ENCODE results near the gene MKX. TPM values are rescaled to one million over a fixed set of nuclear protein-coding genes. Genes with fewer than 3 reads are reported as not detected.

MKX gene
- total RNA-seq, 1 donor from 2014 or later, result 0.80 TPM

GRCh38 chr10:27624941-27625340 is 120.7 kb downstream of the MKX start:
- Mint-ChIP-seq H3K27ac (ENCODE audit: unreplicated experiment) (no peak overlapping the region), H3K4me1 (ENCODE audit: unreplicated experiment) (no peaks in the 10 kb centered on the region), H3K27me3 (ENCODE audit: unreplicated experiment) (no peaks in the 10 kb centered on the region), H3K36me3 (ENCODE audit: low read depth, unreplicated experiment) (no peaks in the 10 kb centered on the region), H3K4me3 (ENCODE audit: unreplicated experiment) (no peak overlapping the region), H3K9me3 (ENCODE audit: unreplicated experiment) (no peaks in the 10 kb centered on the region)
- DNase-seq (ENCODE audit: low spot score), result no peak
- TF ChIP-seq, protein P1, sequence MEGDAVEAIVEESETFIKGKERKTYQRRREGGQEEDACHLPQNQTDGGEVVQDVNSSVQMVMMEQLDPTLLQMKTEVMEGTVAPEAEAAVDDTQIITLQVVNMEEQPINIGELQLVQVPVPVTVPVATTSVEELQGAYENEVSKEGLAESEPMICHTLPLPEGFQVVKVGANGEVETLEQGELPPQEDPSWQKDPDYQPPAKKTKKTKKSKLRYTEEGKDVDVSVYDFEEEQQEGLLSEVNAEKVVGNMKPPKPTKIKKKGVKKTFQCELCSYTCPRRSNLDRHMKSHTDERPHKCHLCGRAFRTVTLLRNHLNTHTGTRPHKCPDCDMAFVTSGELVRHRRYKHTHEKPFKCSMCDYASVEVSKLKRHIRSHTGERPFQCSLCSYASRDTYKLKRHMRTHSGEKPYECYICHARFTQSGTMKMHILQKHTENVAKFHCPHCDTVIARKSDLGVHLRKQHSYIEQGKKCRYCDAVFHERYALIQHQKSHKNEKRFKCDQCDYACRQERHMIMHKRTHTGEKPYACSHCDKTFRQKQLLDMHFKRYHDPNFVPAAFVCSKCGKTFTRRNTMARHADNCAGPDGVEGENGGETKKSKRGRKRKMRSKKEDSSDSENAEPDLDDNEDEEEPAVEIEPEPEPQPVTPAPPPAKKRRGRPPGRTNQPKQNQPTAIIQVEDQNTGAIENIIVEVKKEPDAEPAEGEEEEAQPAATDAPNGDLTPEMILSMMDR (IDR thresholded peaks at IDR 0.05; ENCODE audit: unreplicated experiment), result no peak

Other genes with a start within 250 kb of the MKX start
- 112 TPM for gene RAB18, start 241.5 kb downstream of the MKX start, total RNA-seq (ENCODE audit: unreplicated experiment)

Data from endothelial cell (in vitro differentiated cells).